Measurements from ENCODE around the gene FOXN4. TPM values are rescaled to one million over a fixed set of nuclear protein-coding genes. Genes with fewer than 3 reads are reported as not detected.

FOXN4 gene
- total RNA-seq, 2 experiments from 2014 or later: not detected

DNA sequence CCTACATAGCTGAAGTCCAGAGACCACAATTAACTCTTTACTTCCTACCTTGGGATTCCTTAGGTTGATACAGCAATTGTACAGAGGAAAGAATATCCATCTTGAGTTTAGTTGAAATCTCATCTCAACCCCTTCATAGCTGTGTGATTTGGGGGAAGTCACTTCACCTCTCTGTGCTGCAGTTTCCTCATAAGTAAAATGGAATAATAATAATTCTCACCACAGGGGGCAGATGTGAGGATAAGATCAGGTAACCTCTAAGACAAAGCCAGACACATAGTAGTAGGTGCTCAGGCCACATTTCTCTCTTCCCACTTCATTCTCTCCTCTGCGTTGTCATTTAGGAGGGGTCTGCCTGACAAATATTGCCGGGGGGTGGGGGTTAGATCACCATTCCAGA lies 6.7 kb downstream of the FOXN4 start:
- ChIA-PET CTCF (interaction anchor here (1.3 to 1.9 kb wide), 2 partner anchors 91 to 295 kb away, joined by 4 read pairs; no protein-coding TSS in a partner anchor), POLR2A (no interaction called here)
- no peaks in the 10 kb centered on the region for H3K9me3 Mint-ChIP-seq (ENCODE audit: insufficient read depth)
- no peak for ATAC-seq
- H3K27me3 Mint-ChIP-seq (ENCODE audit: low read depth): peaks cover 16% of the 10 kb centered on the region
- no peak for DNase-seq
- no peaks in the 10 kb centered on the region for H3K36me3 Mint-ChIP-seq (ENCODE audit: low read depth)
- no peaks in the 10 kb centered on the region for H3K4me1 Mint-ChIP-seq (ENCODE audit: low read depth)
- H3K4me3 Mint-ChIP-seq: no peak overlapping the region
- no peak overlapping the region for H3K27ac Mint-ChIP-seq

- no peak overlapping the region for H3K27ac Mint-ChIP-seq
- ATAC-seq (no peak), DNase-seq (no peak)
- H3K4me1 Mint-ChIP-seq (ENCODE audit: low read depth): no peaks in the 10 kb centered on the region
- H3K36me3 Mint-ChIP-seq (ENCODE audit: low read depth): no peaks in the 10 kb centered on the region
- ChIA-PET CTCF (interaction anchor here (1.1 to 1.9 kb wide), 3 partner anchors 38 to 296 kb away, joined by 3 to 4 read pairs (median 4); no protein-coding TSS in a partner anchor), POLR2A (no interaction called here)
- H3K9me3 Mint-ChIP-seq (ENCODE audit: insufficient read depth): no peaks in the 10 kb centered on the region
- peaks cover 13% of the 10 kb centered on the region for H3K27me3 Mint-ChIP-seq (ENCODE audit: low read depth)
- no peak overlapping the region for H3K4me3 Mint-ChIP-seq
Observed at GRCh38 chr12:109301643-109302168, 7.4 kb downstream of the FOXN4 start.

DNA sequence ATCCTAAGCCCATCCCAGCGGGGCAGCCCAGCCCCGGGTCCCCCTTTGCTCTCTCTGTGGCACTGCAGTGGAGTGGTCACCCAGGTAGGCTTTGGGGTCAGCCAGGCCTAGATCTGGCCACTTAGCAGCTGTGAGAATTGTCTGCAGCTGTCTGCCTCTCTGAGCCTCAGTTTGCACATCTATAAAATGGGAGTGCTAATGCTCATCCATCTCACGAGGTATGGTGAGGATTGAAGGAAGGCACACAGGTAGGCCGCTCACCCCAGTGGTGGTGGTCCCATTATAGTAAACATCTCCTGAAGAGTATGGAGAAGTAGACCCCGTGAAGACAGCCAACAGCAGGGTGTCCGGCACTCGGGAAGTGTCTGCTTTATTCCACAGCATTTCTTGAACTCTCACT lies 9.2 kb downstream of the FOXN4 start:
- ChIA-PET CTCF (no interaction called here), POLR2A (no interaction called here)
- DNase-seq: no peak
- no peak for ATAC-seq
- no peaks in the 10 kb centered on the region for H3K4me1 Mint-ChIP-seq (ENCODE audit: low read depth)
- no peak overlapping the region for H3K4me3 Mint-ChIP-seq
- no peaks in the 10 kb centered on the region for H3K36me3 Mint-ChIP-seq (ENCODE audit: low read depth)
- H3K9me3 Mint-ChIP-seq (ENCODE audit: insufficient read depth): no peaks in the 10 kb centered on the region
- no peak overlapping the region for H3K27ac Mint-ChIP-seq
- H3K27me3 Mint-ChIP-seq (ENCODE audit: low read depth): peaks cover 7% of the 10 kb centered on the region

- CTCF ChIA-PET: no interaction called here
- H3K27me3 Mint-ChIP-seq (ENCODE audit: low read depth): peaks cover 5% of the 10 kb centered on the region
- POLR2A ChIA-PET: no interaction called here
Observed at GRCh38 chr12:109296431-109296830, 12.7 kb downstream of the FOXN4 start.

DNA sequence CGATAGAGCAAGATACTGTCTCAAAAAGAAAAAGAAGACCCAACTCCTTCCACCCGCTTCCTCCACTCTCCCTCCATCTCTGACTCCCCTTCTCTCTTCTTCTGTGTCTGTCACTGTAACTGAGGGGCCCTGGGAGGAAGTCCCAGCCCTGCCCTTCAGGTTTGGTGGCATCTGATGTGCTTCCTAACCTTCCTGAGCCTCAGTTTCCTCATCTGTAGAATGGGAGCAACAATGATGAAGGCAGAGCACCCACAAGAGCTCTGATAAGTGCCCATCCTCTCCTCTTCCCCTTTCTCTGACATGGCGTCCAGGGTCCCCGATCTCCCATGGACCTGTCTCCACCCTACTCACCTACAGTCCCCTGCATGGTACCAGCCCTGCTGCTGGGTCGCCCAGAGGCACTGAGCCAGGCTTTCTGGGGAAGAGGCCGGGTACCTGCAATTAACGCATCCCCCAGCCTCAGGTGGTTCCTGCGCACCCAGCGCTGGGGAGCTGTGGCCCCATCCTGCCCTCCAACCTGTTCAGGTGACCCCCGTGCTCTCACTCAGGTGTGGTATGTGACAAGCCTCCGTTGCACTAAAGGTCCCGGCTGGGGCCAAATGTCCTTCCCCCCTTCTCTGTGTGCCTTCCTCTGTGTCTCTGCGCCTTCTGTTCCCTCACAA lies 13.2 kb downstream of the FOXN4 start:
- Mint-ChIP-seq H3K27me3 (ENCODE audit: low read depth) (peaks cover 9% of the 10 kb centered on the region), H3K4me3 (no peak overlapping the region), H3K27ac (no peak overlapping the region), H3K9me3 (ENCODE audit: insufficient read depth) (no peaks in the 10 kb centered on the region), H3K4me1 (ENCODE audit: low read depth) (no peaks in the 10 kb centered on the region), H3K36me3 (ENCODE audit: low read depth) (no peaks in the 10 kb centered on the region)
- ATAC-seq (no peak), DNase-seq (no peak)
- ChIA-PET POLR2A (no interaction called here), CTCF (no interaction called here)

More at GRCh38 chr12:109296431-109296830, 12.7 kb downstream of the FOXN4 start:
- DNase-seq (no peak), ATAC-seq (no peak)
- Mint-ChIP-seq H3K27ac (no peak overlapping the region), H3K4me3 (no peak overlapping the region), H3K9me3 (ENCODE audit: insufficient read depth) (no peaks in the 10 kb centered on the region), H3K4me1 (ENCODE audit: low read depth) (no peaks in the 10 kb centered on the region), H3K36me3 (ENCODE audit: low read depth) (no peaks in the 10 kb centered on the region)

DNA sequence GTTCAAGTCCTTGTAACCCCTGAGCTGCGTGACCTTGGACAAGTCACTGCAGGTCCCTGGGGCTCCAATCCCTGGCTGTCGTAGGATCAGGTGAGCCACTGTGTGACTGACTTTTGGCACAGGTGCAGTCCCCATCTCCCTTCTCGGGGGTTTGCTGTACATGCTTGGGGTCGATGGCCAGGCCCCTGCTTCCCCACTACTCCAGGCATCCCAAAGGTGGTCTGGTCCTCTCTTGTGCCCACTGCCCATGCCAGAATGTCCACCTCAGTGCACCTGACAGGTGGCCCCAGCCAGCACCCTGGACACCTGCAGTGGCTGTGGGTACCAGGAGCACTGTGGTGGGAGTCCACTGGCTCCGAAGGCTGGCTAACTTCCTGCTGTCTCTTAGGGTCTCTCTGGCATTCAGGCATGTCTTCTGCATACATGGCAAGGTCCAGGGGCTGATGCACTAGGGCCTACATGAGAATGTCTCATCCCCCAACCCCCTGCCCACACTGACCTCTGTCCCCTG lies 14.7 kb downstream of the FOXN4 start:
- no peaks in the 10 kb centered on the region for H3K9me3 Mint-ChIP-seq (ENCODE audit: insufficient read depth)
- H3K27me3 Mint-ChIP-seq (ENCODE audit: low read depth): peaks cover 9% of the 10 kb centered on the region
- ATAC-seq (no peak), DNase-seq (no peak)
- POLR2A ChIA-PET: no interaction called here
- no peaks in the 10 kb centered on the region for H3K4me1 Mint-ChIP-seq (ENCODE audit: low read depth)
- H3K27ac Mint-ChIP-seq: no peak overlapping the region
- no peaks in the 10 kb centered on the region for H3K36me3 Mint-ChIP-seq (ENCODE audit: low read depth)
- H3K4me3 Mint-ChIP-seq: no peak overlapping the region
- CTCF ChIA-PET: no interaction called here

DNA sequence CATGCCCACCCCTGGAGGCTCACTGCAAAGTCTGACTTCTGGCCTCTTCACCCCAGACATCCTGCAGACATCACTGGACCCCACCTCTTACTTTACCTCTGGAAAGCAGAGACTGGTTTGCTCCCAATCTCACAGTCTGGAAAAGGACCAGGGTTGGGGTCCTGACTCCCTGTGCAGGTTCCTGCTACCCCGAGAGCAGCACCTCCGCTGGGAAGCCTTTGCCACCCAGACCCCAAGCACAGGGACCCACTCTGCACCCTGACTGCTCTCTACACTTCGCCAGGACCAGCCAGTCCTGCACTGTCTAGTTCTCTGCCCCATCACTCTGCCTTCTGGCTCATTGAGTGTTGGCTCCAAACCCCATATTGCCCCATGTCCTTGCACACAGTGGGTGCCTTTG lies 16.0 kb downstream of the FOXN4 start:
- H3K27me3 Mint-ChIP-seq (ENCODE audit: low read depth): peaks cover 6% of the 10 kb centered on the region
- H3K9me3 Mint-ChIP-seq (ENCODE audit: insufficient read depth): no peaks in the 10 kb centered on the region
- ChIA-PET CTCF (no interaction called here), POLR2A (no interaction called here)
- H3K27ac Mint-ChIP-seq: no peak overlapping the region
- no peak overlapping the region for H3K4me3 Mint-ChIP-seq
- ATAC-seq: no peak
- no peaks in the 10 kb centered on the region for H3K36me3 Mint-ChIP-seq (ENCODE audit: low read depth)
- DNase-seq: no peak
- H3K4me1 Mint-ChIP-seq (ENCODE audit: low read depth): no peaks in the 10 kb centered on the region

- H3K4me1 Mint-ChIP-seq (ENCODE audit: low read depth): no peaks in the 10 kb centered on the region
- DNase-seq (no peak), ATAC-seq (no peak)
- H3K36me3 Mint-ChIP-seq (ENCODE audit: low read depth): no peaks in the 10 kb centered on the region
- ChIA-PET CTCF (no interaction called here), POLR2A (no interaction called here)
- no peak overlapping the region for H3K27ac Mint-ChIP-seq
- peaks cover 6% of the 10 kb centered on the region for H3K27me3 Mint-ChIP-seq (ENCODE audit: low read depth)
- H3K9me3 Mint-ChIP-seq (ENCODE audit: insufficient read depth): no peaks in the 10 kb centered on the region
- H3K4me3 Mint-ChIP-seq: no peak overlapping the region
Observed at GRCh38 chr12:109292342-109292711, 16.8 kb downstream of the FOXN4 start.

DNA sequence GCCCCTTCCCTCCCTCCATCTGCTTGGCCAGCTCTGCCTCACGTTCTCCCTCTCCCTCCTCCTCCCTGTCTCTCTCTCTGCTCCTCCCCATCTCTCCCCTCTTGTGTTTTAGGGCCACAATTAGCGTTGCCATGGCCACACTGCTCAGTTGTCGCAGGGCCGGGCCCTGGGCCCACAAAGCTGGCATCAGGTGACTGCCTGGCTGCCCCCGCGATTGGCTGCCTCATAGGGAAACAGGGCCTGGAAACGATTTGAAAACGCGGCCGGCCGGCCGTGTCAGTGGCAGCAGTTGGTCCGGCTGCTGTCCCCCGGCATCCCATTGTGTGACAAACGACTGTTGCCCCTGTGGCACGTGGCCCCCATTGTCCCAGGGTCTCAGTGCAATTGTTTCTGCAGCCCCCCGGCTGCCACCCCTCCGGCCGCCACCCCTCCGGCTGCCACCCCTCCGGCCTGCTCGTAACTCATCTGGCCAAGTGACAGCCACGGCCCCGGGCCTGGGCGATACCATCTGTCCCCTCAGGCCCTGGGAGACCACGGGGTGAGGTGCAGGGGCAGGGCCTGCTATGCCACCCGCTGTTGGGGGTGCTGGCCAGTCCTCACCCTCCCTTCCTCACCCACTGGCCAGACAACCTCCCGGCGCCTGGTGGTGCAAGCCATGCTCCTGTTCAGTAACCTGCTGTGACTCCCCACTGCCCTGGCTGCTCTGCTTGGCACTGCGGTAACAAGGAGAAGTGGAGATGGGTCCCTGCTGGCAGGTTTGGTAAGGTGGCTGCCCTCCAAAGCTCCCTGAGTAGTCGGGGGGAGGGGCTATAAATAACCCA lies 17.4 kb downstream of the FOXN4 start:
- ATAC-seq: peak; percentile 43
- POLR2A ChIA-PET: no interaction called here

DNA sequence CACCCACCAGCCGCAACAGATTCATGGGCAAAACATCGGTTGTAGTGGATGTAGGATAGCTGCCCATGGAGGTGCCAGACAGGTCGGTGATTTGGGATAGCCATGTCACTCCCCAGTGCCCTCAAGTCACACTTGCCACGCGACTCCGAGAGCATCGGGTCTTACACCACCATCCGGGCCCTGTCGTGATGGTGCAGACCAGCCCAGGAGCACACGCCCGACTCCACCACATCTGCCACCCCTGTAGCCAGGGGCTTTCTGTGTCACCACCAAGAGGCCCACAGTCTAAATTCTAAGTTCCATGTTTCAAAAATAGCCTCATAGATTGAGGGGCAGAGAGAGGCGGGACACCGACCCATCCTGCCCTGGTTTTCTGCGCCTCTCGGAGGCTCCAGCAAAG lies 18.0 kb downstream of the FOXN4 start:
- no peak overlapping the region for H3K4me3 Mint-ChIP-seq
- peaks cover 6% of the 10 kb centered on the region for H3K27me3 Mint-ChIP-seq (ENCODE audit: low read depth)
- CTCF ChIA-PET: no interaction called here
- DNase-seq (no peak), ATAC-seq (no peak)
- H3K27ac Mint-ChIP-seq: no peak overlapping the region
- H3K9me3 Mint-ChIP-seq (ENCODE audit: insufficient read depth): no peaks in the 10 kb centered on the region
- no peaks in the 10 kb centered on the region for H3K4me1 Mint-ChIP-seq (ENCODE audit: low read depth)
- POLR2A ChIA-PET: no interaction called here
- H3K36me3 Mint-ChIP-seq (ENCODE audit: low read depth): no peaks in the 10 kb centered on the region

More for the DNA sequence above, 17.4 kb downstream of the FOXN4 start:
- Mint-ChIP-seq H3K4me1 (ENCODE audit: low read depth) (no peaks in the 10 kb centered on the region), H3K27me3 (ENCODE audit: low read depth) (peaks cover 6% of the 10 kb centered on the region), H3K4me3 (no peak overlapping the region), H3K9me3 (ENCODE audit: insufficient read depth) (no peaks in the 10 kb centered on the region), H3K36me3 (ENCODE audit: low read depth) (no peaks in the 10 kb centered on the region), H3K27ac (no peak overlapping the region)
- CTCF ChIA-PET: no interaction called here
- DNase-seq: no peak

GRCh38 chr12:109290061-109290460 lies 19.0 kb downstream of the FOXN4 start:
- ChIA-PET POLR2A (no interaction called here), CTCF (no interaction called here)
- ATAC-seq: no peak
- no peak for DNase-seq
- no peaks in the 10 kb centered on the region for H3K9me3 Mint-ChIP-seq (ENCODE audit: insufficient read depth)
- no peak overlapping the region for H3K4me3 Mint-ChIP-seq
- H3K4me1 Mint-ChIP-seq (ENCODE audit: low read depth): no peaks in the 10 kb centered on the region
- no peaks in the 10 kb centered on the region for H3K36me3 Mint-ChIP-seq (ENCODE audit: low read depth)
- H3K27me3 Mint-ChIP-seq (ENCODE audit: low read depth): peaks cover 6% of the 10 kb centered on the region
- H3K27ac Mint-ChIP-seq: no peak overlapping the region

DNA sequence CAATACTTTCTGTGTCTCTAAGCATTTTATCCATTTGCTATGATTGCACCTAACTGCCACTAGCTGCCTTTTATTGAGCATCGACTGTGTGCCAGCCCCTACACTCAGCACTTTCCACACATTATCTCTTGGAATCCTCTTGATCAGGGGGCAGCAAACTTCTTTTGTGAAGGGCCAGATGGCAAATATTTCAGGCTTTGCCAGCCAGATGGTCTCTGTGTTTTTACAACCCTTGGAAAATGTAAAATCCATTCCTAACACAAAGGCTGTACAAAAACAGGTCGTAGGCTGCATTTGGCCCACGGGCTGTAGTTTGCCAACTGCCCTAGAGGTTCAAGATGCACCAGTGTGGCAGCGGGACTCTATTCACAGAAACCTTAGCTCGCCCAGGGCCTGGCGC lies 19.5 kb downstream of the FOXN4 start:
- Mint-ChIP-seq H3K27ac (no peak overlapping the region), H3K36me3 (ENCODE audit: low read depth) (no peaks in the 10 kb centered on the region), H3K27me3 (ENCODE audit: low read depth) (peaks cover 6% of the 10 kb centered on the region), H3K9me3 (ENCODE audit: insufficient read depth) (no peaks in the 10 kb centered on the region), H3K4me3 (no peak overlapping the region), H3K4me1 (ENCODE audit: low read depth) (no peaks in the 10 kb centered on the region)
- DNase-seq (no peak), ATAC-seq (no peak)
- POLR2A ChIA-PET: no interaction called here
- CTCF ChIA-PET: no interaction called here

All from activated CD8-positive, alpha-beta T cell treated with anti-CD3 and anti-CD28 coated beads, Interleukin-2, amount 10 ng/mL, durations not matched to agents 7 days and 5 days (primary cell).